SJSA1 (cell line): Measurements from ENCODE around the gene UVRAG. TPM values are rescaled to one million over a fixed set of nuclear protein-coding genes. Genes with fewer than 3 reads are reported as not detected.

ENCODE experiments used
- DNase-seq, 2 experiments: peaks; one replicate each; pipeline ENCODE4 v3.0.0-alpha.2; 2015 to 2020; ENCODE audit warnings: low spot score in 2 of 2, low read depth in 1 of 2
- H3K27ac ChIP-seq: fragments of 250-450 bp; sonication (Bioruptor Pico); 2 replicates; pipeline ENCODE4 v1.5.1; 2020; ENCODE audit warnings: mild to moderate bottlenecking, moderate library complexity
- H3K27me3 ChIP-seq: fragments of 250-450 bp; sonication (Bioruptor Pico); replicated peaks from 2 replicates; pipeline ENCODE4 v1.5.1; 2020; ENCODE audit warnings: mild to moderate bottlenecking, moderate library complexity
- H3K36me3 ChIP-seq: fragments of 250-450 bp; sonication (Bioruptor Pico); 2 replicates; pipeline ENCODE4 v1.5.1; 2020; ENCODE audit warnings: mild to moderate bottlenecking
- H3K4me1 ChIP-seq: fragments of 250-450 bp; sonication (Bioruptor Pico); replicated peaks from 2 replicates; pipeline ENCODE4 v1.6.1; 2021; ENCODE audit warnings: mild to moderate bottlenecking
- H3K4me3 ChIP-seq: fragments of 250-450 bp; sonication (Bioruptor Pico); 2 replicates; pipeline ENCODE4 v1.5.1; 2020; ENCODE audit warnings: mild to moderate bottlenecking
- H3K9me3 ChIP-seq: fragments of 250-450 bp; sonication (Bioruptor Pico); replicated peaks from 2 replicates; pipeline ENCODE4 v1.5.1; 2020; ENCODE audit warnings: mild to moderate bottlenecking
- total RNA-seq: library from RNA; depleted of rRNA; stranded (reverse); fragments of >200 nt; shearing (Covaris generic); gene quantifications from 2 replicates; pipeline ENCODE4 v1.2.3, GENCODE V29; 2014

The UVRAG gene
- total RNA-seq, 1 experiment from 2014 or later = 7.7 TPM

GRCh38 chr11:75792997-75793800 is 21.8 kb upstream of the UVRAG start:
- Histone ChIP-seq H3K4me1 (no peaks in the 10 kb centered on the region), H3K9me3 (no peaks in the 10 kb centered on the region), H3K36me3 (no peaks in the 10 kb centered on the region), H3K27me3 (no peaks in the 10 kb centered on the region), H3K27ac (no peak overlapping the region), H3K4me3 (no peak overlapping the region)
- DNase-seq = no peak

GRCh38 chr11:75793966-75794365 is 21.0 kb upstream of the UVRAG start:
- Histone ChIP-seq H3K4me3 (no peak overlapping the region), H3K27ac (no peak overlapping the region), H3K9me3 (no peaks in the 10 kb centered on the region), H3K27me3 (no peaks in the 10 kb centered on the region), H3K4me1 (no peaks in the 10 kb centered on the region), H3K36me3 (no peaks in the 10 kb centered on the region)
- DNase-seq = no peak

GRCh38 chr11:75795276-75796090 is 19.5 kb upstream of the UVRAG start:
- H3K4me1 ChIP-seq = no peaks in the 10 kb centered on the region

GRCh38 chr11:75796091-75796435 is 18.9 kb upstream of the UVRAG start:
- no peak overlapping the region for H3K4me3 ChIP-seq
- H3K27me3 ChIP-seq = no peaks in the 10 kb centered on the region
- no peak for DNase-seq
- H3K36me3 ChIP-seq = no peaks in the 10 kb centered on the region
- H3K4me1 ChIP-seq = no peaks in the 10 kb centered on the region
- H3K27ac ChIP-seq = no peak overlapping the region
- H3K9me3 ChIP-seq = no peaks in the 10 kb centered on the region

More at GRCh38 chr11:75795276-75796090, 19.5 kb upstream of the UVRAG start:
- Histone ChIP-seq H3K27ac (no peak overlapping the region), H3K36me3 (no peaks in the 10 kb centered on the region), H3K9me3 (no peaks in the 10 kb centered on the region), H3K27me3 (no peaks in the 10 kb centered on the region), H3K4me3 (no peak overlapping the region)
- DNase-seq = no peak

- DNase-seq = no peak
- Histone ChIP-seq H3K4me1 (no peaks in the 10 kb centered on the region), H3K27ac (no peak overlapping the region), H3K36me3 (no peaks in the 10 kb centered on the region), H3K27me3 (no peaks in the 10 kb centered on the region), H3K4me3 (no peak overlapping the region), H3K9me3 (no peaks in the 10 kb centered on the region)
Observed at GRCh38 chr11:75797116-75797515, 17.9 kb upstream of the UVRAG start.

- H3K4me3 ChIP-seq = no peak overlapping the region
- no peak for DNase-seq
- H3K27ac ChIP-seq = no peak overlapping the region
- no peaks in the 10 kb centered on the region for H3K27me3 ChIP-seq
- H3K9me3 ChIP-seq = no peaks in the 10 kb centered on the region
- no peaks in the 10 kb centered on the region for H3K36me3 ChIP-seq
- no peaks in the 10 kb centered on the region for H3K4me1 ChIP-seq
Observed at GRCh38 chr11:75797792-75798191, 17.2 kb upstream of the UVRAG start.

GRCh38 chr11:75800136-75800675 is 14.8 kb upstream of the UVRAG start:
- Histone ChIP-seq H3K27me3 (no peaks in the 10 kb centered on the region), H3K4me1 (no peaks in the 10 kb centered on the region), H3K36me3 (no peaks in the 10 kb centered on the region), H3K27ac (no peak overlapping the region), H3K4me3 (no peak overlapping the region), H3K9me3 (no peaks in the 10 kb centered on the region)
- no peak for DNase-seq

GRCh38 chr11:75800728-75801361 is 14.2 kb upstream of the UVRAG start:
- no peaks in the 10 kb centered on the region for H3K9me3 ChIP-seq
- H3K27me3 ChIP-seq = no peaks in the 10 kb centered on the region
- no peak overlapping the region for H3K27ac ChIP-seq
- H3K4me3 ChIP-seq = no peak overlapping the region
- DNase-seq = no peak
- no peaks in the 10 kb centered on the region for H3K4me1 ChIP-seq
- no peaks in the 10 kb centered on the region for H3K36me3 ChIP-seq

- H3K9me3 ChIP-seq = no peaks in the 10 kb centered on the region
- no peaks in the 10 kb centered on the region for H3K27me3 ChIP-seq
- no peaks in the 10 kb centered on the region for H3K36me3 ChIP-seq
- H3K27ac ChIP-seq = no peak overlapping the region
- no peaks in the 10 kb centered on the region for H3K4me1 ChIP-seq
- DNase-seq = no peak
- no peak overlapping the region for H3K4me3 ChIP-seq
Observed at GRCh38 chr11:75801362-75802020, 13.5 kb upstream of the UVRAG start.

GRCh38 chr11:75802021-75802912 is 12.7 kb upstream of the UVRAG start:
- no peaks in the 10 kb centered on the region for H3K9me3 ChIP-seq
- H3K27me3 ChIP-seq = no peaks in the 10 kb centered on the region
- H3K27ac ChIP-seq = no peak overlapping the region
- no peaks in the 10 kb centered on the region for H3K4me1 ChIP-seq
- DNase-seq = no peak
- no peak overlapping the region for H3K4me3 ChIP-seq
- no peaks in the 10 kb centered on the region for H3K36me3 ChIP-seq

GRCh38 chr11:75802913-75803820 is 11.8 kb upstream of the UVRAG start:
- no peak overlapping the region for H3K27ac ChIP-seq
- H3K4me1 ChIP-seq = no peaks in the 10 kb centered on the region
- no peak overlapping the region for H3K4me3 ChIP-seq
- no peaks in the 10 kb centered on the region for H3K36me3 ChIP-seq
- peak in 1 of 2 experiments; percentile 44 for DNase-seq
- H3K27me3 ChIP-seq = no peaks in the 10 kb centered on the region
- H3K9me3 ChIP-seq = no peaks in the 10 kb centered on the region

- no peak overlapping the region for H3K4me3 ChIP-seq
- H3K9me3 ChIP-seq = no peaks in the 10 kb centered on the region
- no peak for DNase-seq
- peaks cover 4% of the 10 kb centered on the region for H3K4me1 ChIP-seq
- H3K27me3 ChIP-seq = no peaks in the 10 kb centered on the region
- H3K27ac ChIP-seq = no peak overlapping the region
- no peaks in the 10 kb centered on the region for H3K36me3 ChIP-seq
Observed at GRCh38 chr11:75809111-75809510, 5.9 kb upstream of the UVRAG start.
